Lower leg skin (tissue), 4 donors: ENCODE measurements around the gene EMILIN3. TPM values are rescaled to one million over a fixed set of nuclear protein-coding genes. Genes with fewer than 3 reads are reported as not detected.

ENCODE experiments used
- DNase-seq, 2 donors: peaks; one replicate each; pipeline ENCODE4 v3.0.0-alpha.2; 2019; ENCODE audit warnings: low spot score in 2 of 2
- H3K4me3 ChIP-seq: fragments of 200-600 bp; sonication (generic); 2 replicates; pipeline ENCODE4 v1.5.1; 2017; ENCODE audit warnings: mild to moderate bottlenecking, low read depth; ENCODE audit not compliant: poor library complexity, severe bottlenecking
- CTCF ChIP-seq, 3 donors: fragments of 450-650 bp; IDR thresholded peaks; one replicate each; pipeline ENCODE4 v1.5.1; 2016; ENCODE audit warnings: antibody characterized with exemption in 3 of 3, mild to moderate bottlenecking in 3 of 3, moderate library complexity in 2 of 3
- POLR2A ChIP-seq, 2 donors: fragments of 450-650 bp; IDR thresholded peaks; one replicate each; pipeline ENCODE4 v1.6.1; 2016 to 2017; ENCODE audit warnings: antibody characterized with exemption in 2 of 2, mild to moderate bottlenecking in 1 of 2, moderate library complexity in 1 of 2
- WGBS, 2 donors: methylation state at CpG; one replicate each; pipeline ENCODE4 v1.1.5; 2018; 5-methylcytosine and 5-hydroxymethylcytosine counted together
- intact Hi-C: fragments of 100-400 bp; cut with DNase I; formaldehyde crosslinking; loops from one replicate; pipeline ENCODE4 v1.15.0; 2023; ENCODE audit warnings: low total_unique reads
- total RNA-seq, 4 donors: library from RNA; depleted of rRNA; stranded (reverse); fragments of >200 nt; gene quantifications; one replicate each; pipeline ENCODE4 v1.1.0, GENCODE V29; 2016

EMILIN3 gene
- total RNA-seq, 4 donors from 2014 or later = 1.0 to 7.8 (median 5.0) TPM

GRCh38 chr20:41350408-41350962 lies 16.1 kb downstream of the EMILIN3 start:
- 88 to 91% methylated on average over 7 of the region's 7 CpGs for WGBS, 2 donors
- H3K4me3 ChIP-seq = no peak overlapping the region
- intact Hi-C loops = no loop called here
- TF ChIP-seq CTCF (IDR thresholded peaks at IDR 0.05) = no peak
- no peak for TF ChIP-seq POLR2A (IDR thresholded peaks at IDR 0.05)
- DNase-seq = no peak

- DNase-seq = no peak
- TF ChIP-seq POLR2A (IDR thresholded peaks at IDR 0.05) (no peak), CTCF (IDR thresholded peaks at IDR 0.05) (no peak)
- intact Hi-C loops = no loop called here
- no peak overlapping the region for H3K4me3 ChIP-seq
- 94 to 97% methylated on average over 6 to 7 of the region's 7 CpGs for WGBS, 2 donors
These were observed 16.7 kb downstream of the EMILIN3 start for GRCh38 chr20:41349943-41350342.

GRCh38 chr20:41349266-41349665 lies 17.4 kb downstream of the EMILIN3 start:
- no peak for DNase-seq
- TF ChIP-seq CTCF (IDR thresholded peaks at IDR 0.05) = no peak
- no peak for TF ChIP-seq POLR2A (IDR thresholded peaks at IDR 0.05)
- WGBS, 2 donors = 92 to 97% methylated on average over 2 of the region's 2 CpGs
- intact Hi-C loops = no loop called here
- no peak overlapping the region for H3K4me3 ChIP-seq

- no peak overlapping the region for H3K4me3 ChIP-seq
- 84 to 91% methylated on average over 13 of the region's 13 CpGs for WGBS, 2 donors
- intact Hi-C loops = no loop called here
- TF ChIP-seq POLR2A (IDR thresholded peaks at IDR 0.05) (no peak), CTCF (IDR thresholded peaks at IDR 0.05) (no peak)
- DNase-seq = no peak
These were observed 18.0 kb downstream of the EMILIN3 start for GRCh38 chr20:41348430-41349172.

GRCh38 chr20:41347523-41348429 lies 18.8 kb downstream of the EMILIN3 start:
- 82 to 84% methylated on average over 13 of the region's 13 CpGs for WGBS, 2 donors
- no peak for TF ChIP-seq CTCF (IDR thresholded peaks at IDR 0.05)
- no peak for TF ChIP-seq POLR2A (IDR thresholded peaks at IDR 0.05)
- intact Hi-C loops = no loop called here
- H3K4me3 ChIP-seq = no peak overlapping the region
- no peak for DNase-seq
